Gastroesophageal sphincter (tissue), 4 donors: ENCODE measurements around the gene FRZB. TPM values are rescaled to one million over a fixed set of nuclear protein-coding genes. Genes with fewer than 3 reads are reported as not detected.

Source experiments
- ATAC-seq: fragments of 150-250 bp; one replicate; pipeline ENCODE4 v1.9.1; 2016; ENCODE audit warnings: mild to moderate bottlenecking, moderate library complexity
- H3K27ac ChIP-seq, 4 donors: fragments of 200-600 bp; sonication (generic) in 3 of 4; 1 replicate in 3 of 4; 2 replicates in 1 of 4; pipeline ENCODE4 v1.5.1; 2016 to 2019
- H3K27me3 ChIP-seq: fragments of 200-600 bp; sonication (generic); one replicate; pipeline ENCODE4 v1.5.1; 2019
- H3K36me3 ChIP-seq, 2 donors: fragments of 200-600 bp; sonication (generic); one replicate each; pipeline ENCODE4 v1.5.1; 2019; ENCODE audit warnings: control low read depth in 1 of 2
- H3K4me1 ChIP-seq, 3 donors: fragments of 200-600 bp; sonication (generic); 1 replicate in 2 of 3; 2 replicates in 1 of 3; pipeline ENCODE4 v1.5.1; 2016 to 2019; ENCODE audit warnings: control low read depth in 2 of 3
- H3K4me3 ChIP-seq, 2 donors: fragments of 200-600 bp; sonication (generic); one replicate each; pipeline ENCODE4 v1.5.1; 2019; ENCODE audit warnings: mild to moderate bottlenecking in 1 of 2, moderate library complexity in 1 of 2
- H3K9me3 ChIP-seq, 3 donors: fragments of 200-600 bp; sonication (generic); one replicate each; pipeline ENCODE4 v1.5.1; 2017 to 2019; ENCODE audit warnings: control low read depth in 2 of 3
- CTCF ChIP-seq, 4 experiments: fragments of 200-600 bp in 2 of 4; fragments of 450-650 bp in 2 of 4; sonication (generic) in 1 of 4; IDR thresholded peaks; one replicate each; pipeline ENCODE4 v1.5.1; 2017 to 2019; ENCODE audit warnings: antibody characterized with exemption in 4 of 4, mild to moderate bottlenecking in 2 of 4, moderate library complexity in 2 of 4
- EP300 ChIP-seq: sonication (generic); formaldehyde crosslinking; IDR thresholded peaks from one replicate; pipeline ENCODE4 v1.6.1; 2017; ENCODE audit warnings: antibody characterized with exemption, mild to moderate bottlenecking
- POLR2A ChIP-seq, 2 donors: fragments of 450-650 bp; IDR thresholded peaks; one replicate each; pipeline ENCODE4 v1.6.1; 2017; ENCODE audit warnings: antibody characterized with exemption in 2 of 2, mild to moderate bottlenecking in 2 of 2, moderate library complexity in 1 of 2
- POLR2AphosphoS5 ChIP-seq: sonication (generic); formaldehyde crosslinking; IDR thresholded peaks from one replicate; pipeline ENCODE4 v1.6.1; 2017; ENCODE audit warnings: antibody characterized with exemption
- WGBS, 2 donors: methylation state at CpG; one replicate each; pipeline ENCODE4 v1.1.5; 2018; ENCODE audit warnings: low coverage in 1 of 2; 5-methylcytosine and 5-hydroxymethylcytosine counted together
- total RNA-seq, 4 donors: library from RNA; depleted of rRNA; stranded (reverse); fragments of >200 nt; gene quantifications; one replicate each; pipeline ENCODE4 v1.1.0, GENCODE V29; 2016

Gene FRZB
- total RNA-seq, 4 donors from 2014 or later, result 8.5 to 88.4 (median 18.6) TPM

GRCh38 chr2:182912518-182912915 is 46.1 kb upstream of the FRZB start:
- ATAC-seq, result no peak
- Histone ChIP-seq H3K27ac (peak overlapping the region in 1 of 4 donors; percentile 4), H3K9me3 (no peaks in the 10 kb centered on the region), H3K36me3 (peaks cover 0 to 57% of the 10 kb centered on the region in 2 donors), H3K4me3 (no peak overlapping the region), H3K4me1 (peaks cover 3 to 53% (median 12%) of the 10 kb centered on the region in 3 donors), H3K27me3 (no peaks in the 10 kb centered on the region)
- TF ChIP-seq EP300 (no peak), POLR2AphosphoS5 (no peak), CTCF (IDR thresholded peaks at IDR 0.05) (no peak), POLR2A (IDR thresholded peaks at IDR 0.05) (no peak)
- 48 to 61% methylated on average over 3 of the region's 3 CpGs for WGBS, 2 donors

- Histone ChIP-seq H3K4me3 (no peak overlapping the region), H3K4me1 (peaks cover 3 to 48% (median 12%) of the 10 kb centered on the region in 3 donors), H3K36me3 (peaks cover 0 to 62% of the 10 kb centered on the region in 2 donors), H3K27ac (peak overlapping the region in 1 of 4 donors; percentile 4), H3K9me3 (no peaks in the 10 kb centered on the region), H3K27me3 (no peaks in the 10 kb centered on the region)
- ATAC-seq, result no peak
- no peak for TF ChIP-seq EP300
- no peak for TF ChIP-seq POLR2AphosphoS5
- no peak for TF ChIP-seq POLR2A (IDR thresholded peaks at IDR 0.05)
- no peak for TF ChIP-seq CTCF (IDR thresholded peaks at IDR 0.05)
- WGBS, 2 donors, result 32 to 46% methylated on average over 2 of the region's 2 CpGs
Measured at GRCh38 chr2:182911813-182912517, 45.5 kb upstream of the FRZB start.

GRCh38 chr2:182910965-182911364 is 44.5 kb upstream of the FRZB start:
- 100% methylated on average over 1 of the region's 1 CpG for WGBS, 2 donors
- Histone ChIP-seq H3K36me3 (peaks cover 0 to 58% of the 10 kb centered on the region in 2 donors), H3K27me3 (no peaks in the 10 kb centered on the region), H3K9me3 (no peaks in the 10 kb centered on the region), H3K4me3 (no peak overlapping the region), H3K27ac (no peak overlapping the region), H3K4me1 (peaks cover 3 to 41% (median 12%) of the 10 kb centered on the region in 3 donors)
- ATAC-seq, result no peak
- no peak for TF ChIP-seq CTCF (IDR thresholded peaks at IDR 0.05)
- no peak for TF ChIP-seq EP300
- no peak for TF ChIP-seq POLR2A (IDR thresholded peaks at IDR 0.05)
- TF ChIP-seq POLR2AphosphoS5, result no peak

GRCh38 chr2:182907081-182907830 is 40.8 kb upstream of the FRZB start:
- Histone ChIP-seq H3K36me3 (peaks cover 0 to 32% of the 10 kb centered on the region in 2 donors), H3K27ac (peak overlapping the region in 1 of 4 donors; percentile 13), H3K9me3 (no peaks in the 10 kb centered on the region), H3K4me1 (peaks cover 0 to 15% (median 0%) of the 10 kb centered on the region in 3 donors), H3K4me3 (no peak overlapping the region), H3K27me3 (no peaks in the 10 kb centered on the region)
- WGBS, 2 donors, result 53 to 79% methylated on average over 6 of the region's 7 CpGs
- ATAC-seq, result no peak
- TF ChIP-seq POLR2AphosphoS5 (no peak), POLR2A (IDR thresholded peaks at IDR 0.05) (no peak), CTCF (IDR thresholded peaks at IDR 0.05) (no peak)
